Loucy (cell line): ENCODE data around the gene ZFPM1.

ENCODE experiments used
- H2AFZ ChIP-seq: fragments of 200-600 bp; sonication (generic); 2 replicates; pipeline ENCODE4 v1.6.0; 2016; ENCODE audit warnings: antibody characterized with exemption, mild to moderate bottlenecking, low read length, moderate library complexity
- H3F3A ChIP-seq: fragments of 200-600 bp; 2 replicates; pipeline ENCODE4 v1.6.0; 2016; ENCODE audit warnings: antibody characterized with exemption, low read depth, mild to moderate bottlenecking
- H3K27me3 ChIP-seq: fragments of 200-600 bp; sonication (generic); 2 replicates; pipeline ENCODE4 v1.6.1; 2014; ENCODE audit warnings: low read length, mild to moderate bottlenecking; ENCODE audit not compliant: insufficient read depth, poor library complexity, severe bottlenecking
- H3K36me3 ChIP-seq: fragments of 200-600 bp; sonication (generic); 2 replicates; pipeline ENCODE4 v1.6.1; 2016; ENCODE audit warnings: low read length; ENCODE audit not compliant: insufficient read depth
- H3K4me1 ChIP-seq: fragments of 200-600 bp; sonication (generic); 2 replicates; pipeline ENCODE4 v1.5.1; 2014; ENCODE audit warnings: low read length, mild to moderate bottlenecking; ENCODE audit not compliant: insufficient read depth, poor library complexity, severe bottlenecking
- H3K4me2 ChIP-seq: fragments of 200-600 bp; sonication (generic); 2 replicates; pipeline ENCODE4 v1.6.0; 2014; ENCODE audit warnings: antibody characterized with exemption, low read length, low read depth, mild to moderate bottlenecking; ENCODE audit not compliant: poor library complexity, severe bottlenecking
- H3K4me3 ChIP-seq: fragments of 200-600 bp; sonication (generic); 2 replicates; pipeline ENCODE4 v1.5.1; 2014; ENCODE audit warnings: low read length, mild to moderate bottlenecking, mixed read lengths; ENCODE audit not compliant: poor library complexity, severe bottlenecking
- H3K79me2 ChIP-seq: fragments of 200-600 bp; sonication (generic); 2 replicates; pipeline ENCODE4 v1.6.1; 2014; ENCODE audit warnings: low read length; ENCODE audit not compliant: insufficient read depth
- H3K9ac ChIP-seq: fragments of 200-600 bp; sonication (generic); 2 replicates; pipeline ENCODE4 v1.6.0; 2014; ENCODE audit warnings: mild to moderate bottlenecking, low read depth, low read length, moderate library complexity; ENCODE audit not compliant: poor library complexity, severe bottlenecking
- H3K9me2 ChIP-seq: fragments of 200-600 bp; sonication (generic); replicated peaks from 2 replicates; pipeline ENCODE4 v1.6.1; 2016; ENCODE audit warnings: low read depth, low read length, mixed read lengths
- H3K9me3 ChIP-seq: fragments of 200-600 bp; sonication (generic); 2 replicates; pipeline ENCODE4 v1.6.1; 2014; ENCODE audit warnings: mild to moderate bottlenecking, antibody characterized with exemption, low read length, low read depth; ENCODE audit not compliant: insufficient read depth
- H4K20me1 ChIP-seq: fragments of 200-600 bp; sonication (generic); 2 replicates; pipeline ENCODE4 v1.6.0; 2014; ENCODE audit warnings: antibody characterized with exemption, low read length, mild to moderate bottlenecking; ENCODE audit not compliant: insufficient read depth, poor library complexity, severe bottlenecking
- EZH2phosphoT487 ChIP-seq: fragments of 200-600 bp; IDR thresholded peaks from 2 replicates; pipeline ENCODE4 v1.6.1; 2018; ENCODE audit warnings: antibody characterized with exemption, mild to moderate bottlenecking, moderate library complexity, borderline replicate concordance
- TF ChIP-seq, protein P1 (sequence below): fragments of 200-600 bp; sonication (generic); conservative IDR thresholded peaks from 2 replicates; pipeline ENCODE4 v1.5.1; 2014; ENCODE audit warnings: mild to moderate bottlenecking, antibody characterized with exemption, low read length

The ZFPM1 gene

DNA sequence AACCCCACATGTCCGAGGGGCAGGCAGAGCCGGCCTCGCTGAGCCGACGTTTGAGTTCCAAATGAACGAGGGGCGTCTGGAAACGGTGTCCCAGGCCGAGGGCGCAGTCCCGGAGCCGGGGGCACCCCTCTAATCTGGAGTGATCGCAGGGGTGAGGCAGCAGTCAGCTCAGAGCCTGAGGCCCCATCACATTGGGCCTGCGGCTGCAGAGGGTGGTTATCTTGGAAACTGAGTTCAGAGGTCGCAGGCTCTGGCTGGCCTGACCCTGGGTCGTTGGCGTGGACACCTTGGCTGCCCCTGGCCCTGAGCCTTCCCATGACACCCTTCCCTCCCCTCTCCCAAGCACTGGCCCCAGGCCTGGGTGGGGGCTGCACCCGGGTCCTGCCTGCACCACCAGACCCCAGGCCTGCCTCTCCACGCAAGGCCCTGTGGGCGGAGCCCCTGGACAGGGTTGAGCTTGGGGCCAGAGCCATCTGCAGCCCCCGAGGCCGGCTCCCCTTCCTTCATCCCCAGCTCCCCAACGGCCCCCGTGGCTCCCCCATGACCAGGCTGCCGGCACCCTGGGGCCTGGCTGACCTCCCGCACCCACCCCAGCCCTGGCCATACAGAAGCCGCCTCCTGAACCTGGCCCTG is 45.6 kb downstream of the ZFPM1 start:
- H3K9me3 ChIP-seq: no peaks in the 10 kb centered on the region
- no peak overlapping the region for H2AFZ ChIP-seq
- H3F3A ChIP-seq: no peaks in the 10 kb centered on the region
- no peak overlapping the region for H3K9ac ChIP-seq
- H3K9me2 ChIP-seq: no peaks in the 10 kb centered on the region
- peaks cover 10% of the 10 kb centered on the region; the same call in 1 of the 2 replicates for H3K79me2 ChIP-seq
- no peak overlapping the region for H3K4me3 ChIP-seq
- peaks cover 5% of the 10 kb centered on the region; the same call in 1 of the 2 replicates for H3K36me3 ChIP-seq
- H4K20me1 ChIP-seq: peaks cover 3% of the 10 kb centered on the region
- no peaks in the 10 kb centered on the region for H3K27me3 ChIP-seq
- no peaks in the 10 kb centered on the region for H3K4me1 ChIP-seq
- no peak overlapping the region for H3K4me2 ChIP-seq
- TF ChIP-seq, protein P1, sequence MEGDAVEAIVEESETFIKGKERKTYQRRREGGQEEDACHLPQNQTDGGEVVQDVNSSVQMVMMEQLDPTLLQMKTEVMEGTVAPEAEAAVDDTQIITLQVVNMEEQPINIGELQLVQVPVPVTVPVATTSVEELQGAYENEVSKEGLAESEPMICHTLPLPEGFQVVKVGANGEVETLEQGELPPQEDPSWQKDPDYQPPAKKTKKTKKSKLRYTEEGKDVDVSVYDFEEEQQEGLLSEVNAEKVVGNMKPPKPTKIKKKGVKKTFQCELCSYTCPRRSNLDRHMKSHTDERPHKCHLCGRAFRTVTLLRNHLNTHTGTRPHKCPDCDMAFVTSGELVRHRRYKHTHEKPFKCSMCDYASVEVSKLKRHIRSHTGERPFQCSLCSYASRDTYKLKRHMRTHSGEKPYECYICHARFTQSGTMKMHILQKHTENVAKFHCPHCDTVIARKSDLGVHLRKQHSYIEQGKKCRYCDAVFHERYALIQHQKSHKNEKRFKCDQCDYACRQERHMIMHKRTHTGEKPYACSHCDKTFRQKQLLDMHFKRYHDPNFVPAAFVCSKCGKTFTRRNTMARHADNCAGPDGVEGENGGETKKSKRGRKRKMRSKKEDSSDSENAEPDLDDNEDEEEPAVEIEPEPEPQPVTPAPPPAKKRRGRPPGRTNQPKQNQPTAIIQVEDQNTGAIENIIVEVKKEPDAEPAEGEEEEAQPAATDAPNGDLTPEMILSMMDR: no peak
- TF ChIP-seq EZH2phosphoT487: no peak

DNA sequence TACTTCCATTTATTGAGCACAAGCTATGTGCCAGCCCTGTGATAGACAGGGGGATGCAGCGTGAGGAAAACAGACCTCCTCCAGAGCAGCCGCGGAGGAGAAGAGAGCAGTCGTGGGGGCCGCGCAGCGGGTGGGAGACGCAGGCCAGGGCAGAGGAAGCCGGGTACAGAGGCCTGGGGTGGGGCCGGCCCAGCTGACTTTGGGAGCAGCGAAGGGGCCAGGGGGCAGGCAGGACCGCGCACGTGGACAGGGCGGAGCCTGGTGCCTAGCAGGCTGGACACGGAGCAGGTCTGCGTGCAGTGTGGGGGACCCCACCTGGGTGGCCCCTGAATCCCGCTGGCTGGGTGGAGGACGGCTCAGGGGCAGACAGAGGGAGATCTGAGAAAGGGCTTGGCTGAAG is 46.2 kb downstream of the ZFPM1 start:
- Histone ChIP-seq H3K4me2 (no peak overlapping the region), H3K27me3 (no peaks in the 10 kb centered on the region)
- no peak for TF ChIP-seq EZH2phosphoT487
- TF ChIP-seq, protein P1: no peak

DNA sequence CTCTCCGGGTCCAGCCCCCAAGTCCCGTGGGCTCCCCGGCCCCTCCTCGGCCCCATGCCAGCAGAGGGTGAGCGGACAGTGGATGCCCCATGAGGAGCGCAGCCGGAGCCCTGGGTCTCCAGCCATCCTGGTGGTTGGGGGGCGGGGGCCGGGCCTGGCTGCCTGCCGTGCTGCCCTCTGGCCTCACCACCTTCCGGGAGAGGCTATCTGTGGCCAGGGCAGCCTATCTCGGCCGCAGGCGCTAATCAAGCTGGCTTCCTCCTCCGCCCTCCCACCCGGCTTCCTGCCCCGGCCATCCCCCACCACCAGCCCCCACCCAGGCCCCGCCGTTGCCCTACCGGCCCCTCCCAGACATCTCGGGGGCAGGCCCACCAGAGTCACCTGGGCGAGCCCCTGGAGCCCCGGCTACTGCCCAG is 46.8 kb downstream of the ZFPM1 start:
- TF ChIP-seq EZH2phosphoT487: no peak
- TF ChIP-seq, protein P1: no peak
- Histone ChIP-seq H3K4me1 (no peaks in the 10 kb centered on the region), H3K36me3 (peaks cover 5% of the 10 kb centered on the region; the same call in 1 of the 2 replicates), H3F3A (no peaks in the 10 kb centered on the region), H3K79me2 (peaks cover 10% of the 10 kb centered on the region; the same call in 1 of the 2 replicates), H3K9me3 (no peaks in the 10 kb centered on the region), H2AFZ (no peak overlapping the region), H3K9me2 (no peaks in the 10 kb centered on the region), H3K4me2 (no peak overlapping the region), H4K20me1 (peaks cover 3% of the 10 kb centered on the region), H3K4me3 (no peak overlapping the region), H3K9ac (no peak overlapping the region), H3K27me3 (no peaks in the 10 kb centered on the region)

More for the DNA sequence above, 46.2 kb downstream of the ZFPM1 start:
- Histone ChIP-seq H3K9ac (no peak overlapping the region), H3K9me2 (no peaks in the 10 kb centered on the region), H4K20me1 (peaks cover 3% of the 10 kb centered on the region), H3K9me3 (no peaks in the 10 kb centered on the region), H2AFZ (no peak overlapping the region), H3F3A (no peaks in the 10 kb centered on the region), H3K36me3 (peaks cover 5% of the 10 kb centered on the region; the same call in 1 of the 2 replicates), H3K79me2 (peaks cover 10% of the 10 kb centered on the region; the same call in 1 of the 2 replicates), H3K4me3 (no peak overlapping the region), H3K4me1 (no peaks in the 10 kb centered on the region)
